CD14-positive monocyte (primary cell): Measurements from ENCODE around the gene ZNRF1. TPM values are rescaled to one million over a fixed set of nuclear protein-coding genes. Genes with fewer than 3 reads are reported as not detected.
A peak's percentile ranks its signal among the peaks of the same experiment; 100 is the strongest.

Source experiments
- DNase-seq, 3 donors: peaks; one replicate each; pipeline ENCODE4 v3.0.0-alpha.2; 2011 to 2022
- H2AFZ ChIP-seq: 2 replicates; pipeline ENCODE4 v1.6.0; 2012; ENCODE audit warnings: mild to moderate bottlenecking, low read depth, low read length, inconsistent platforms; ENCODE audit not compliant: insufficient read depth, poor library complexity, severe bottlenecking
- H3K27ac ChIP-seq, 2 donors: 1 replicate in 1 of 2; 2 replicates in 1 of 2; pipeline ENCODE4 v1.5.1; 2012 to 2013; ENCODE audit warnings: low read length in 2 of 2, control low read depth in 1 of 2, inconsistent platforms in 1 of 2, low read depth in 1 of 2, mild to moderate bottlenecking in 1 of 2
- H3K27me3 ChIP-seq, 2 donors: one replicate each; pipeline versions ENCODE4 v1.6.0 to v1.6.1; 2011 to 2013; ENCODE audit warnings: low read length in 2 of 2; ENCODE audit not compliant: control insufficient read depth in 2 of 2, insufficient read depth in 2 of 2
- H3K36me3 ChIP-seq, 2 donors: replicated peaks in 1 of 2; 1 replicate in 1 of 2; 2 replicates in 1 of 2; pipeline versions ENCODE4 v1.5.1 to v1.6.1; 2012 to 2013; ENCODE audit warnings: low read length in 2 of 2, control low read depth in 1 of 2, inconsistent platforms in 1 of 2, mild to moderate bottlenecking in 1 of 2; ENCODE audit not compliant: insufficient read depth in 2 of 2, control insufficient read depth in 1 of 2
- H3K4me1 ChIP-seq, 2 donors: 1 replicate in 1 of 2; 2 replicates in 1 of 2; pipeline versions ENCODE4 v1.5.1 to v1.6.1; 2012 to 2013; ENCODE audit warnings: low read length in 2 of 2, control low read depth in 1 of 2, inconsistent platforms in 1 of 2, mild to moderate bottlenecking in 1 of 2, moderate library complexity in 1 of 2; ENCODE audit not compliant: insufficient read depth in 2 of 2, control insufficient read depth in 1 of 2
- H3K4me2 ChIP-seq: replicated peaks from 2 replicates; pipeline ENCODE3; 2012; ENCODE audit warnings: low read length, moderate library complexity, mild to moderate bottlenecking; ENCODE audit not compliant: poor library complexity, severe bottlenecking; ENCODE audit errors: extremely low read depth
- H3K4me3 ChIP-seq, 3 experiments: fragments of 200-600 bp in 1 of 3; sonication (generic) in 1 of 3; replicated peaks in 1 of 3; 1 replicate in 2 of 3; 2 replicates in 1 of 3; pipeline ENCODE4 v1.5.1; 2011 to 2013; ENCODE audit warnings: low read length in 3 of 3, mild to moderate bottlenecking in 3 of 3, control low read depth in 2 of 3, low read depth in 2 of 3, inconsistent platforms in 1 of 3, moderate library complexity in 1 of 3
- H3K79me2 ChIP-seq: 2 replicates; pipeline ENCODE4 v1.6.0; 2012; ENCODE audit warnings: mild to moderate bottlenecking, control low read depth, inconsistent platforms, low read length, moderate library complexity; ENCODE audit not compliant: insufficient read depth
- H3K9ac ChIP-seq: 2 replicates; pipeline ENCODE4 v1.6.0; 2017; ENCODE audit warnings: low read length, mild to moderate bottlenecking; ENCODE audit not compliant: insufficient read depth, poor library complexity, severe bottlenecking
- H3K9me3 ChIP-seq, 2 donors: replicated peaks in 1 of 2; 1 replicate in 1 of 2; 2 replicates in 1 of 2; pipeline versions ENCODE4 v1.5.1 to v1.6.1; 2012 to 2013; ENCODE audit warnings: low read length in 2 of 2, control low read depth in 1 of 2; ENCODE audit not compliant: control insufficient read depth in 1 of 2, insufficient read depth in 1 of 2
- H4K20me1 ChIP-seq: 2 replicates; pipeline ENCODE4 v1.6.0; 2012; ENCODE audit warnings: mild to moderate bottlenecking, low read length, control low read depth, moderate library complexity; ENCODE audit not compliant: insufficient read depth
- H3K27ac Mint-ChIP-seq, 7 donors: one replicate each; pipeline ENCODE4 v1.8.0; 2020; ENCODE audit warnings: mild to moderate bottlenecking in 7 of 7, mixed read lengths in 7 of 7, moderate library complexity in 6 of 7, inconsistent platforms in 2 of 7
- H3K27me3 Mint-ChIP-seq, 3 donors: one replicate each; pipeline ENCODE4 v1.8.0; 2021 to 2022; ENCODE audit warnings: low read depth in 3 of 3, mild to moderate bottlenecking in 3 of 3, mixed read lengths in 3 of 3, moderate library complexity in 3 of 3, inconsistent platforms in 1 of 3
- H3K36me3 Mint-ChIP-seq, 2 donors: one replicate each; pipeline ENCODE4 v1.8.0; 2020; ENCODE audit warnings: mixed read lengths in 2 of 2, inconsistent platforms in 1 of 2, mild to moderate bottlenecking in 1 of 2
- H3K4me1 Mint-ChIP-seq: one replicate; pipeline ENCODE4 v1.8.0; 2020; ENCODE audit warnings: mild to moderate bottlenecking, mixed read lengths
- H3K4me3 Mint-ChIP-seq, 2 donors: one replicate each; pipeline ENCODE4 v1.8.0; 2020; ENCODE audit warnings: mild to moderate bottlenecking in 2 of 2, mixed read lengths in 2 of 2, moderate library complexity in 1 of 2
- H3K9me3 Mint-ChIP-seq, 7 donors: one replicate each; pipeline ENCODE4 v1.8.0; 2020 to 2022; ENCODE audit warnings: mixed read lengths in 7 of 7, mild to moderate bottlenecking in 6 of 7, moderate library complexity in 6 of 7, inconsistent platforms in 2 of 7
- CTCF ChIP-seq: fragments of 200-600 bp; IDR thresholded peaks from one replicate; pipeline ENCODE4 v1.8.0; 2022; ENCODE audit warnings: antibody characterized with exemption, mild to moderate bottlenecking
- WGBS: methylation state at CpG from one replicate; pipeline ENCODE4 v1.1.5; 2013; ENCODE audit warnings: missing lambda C conversion rate; ENCODE audit not compliant: insufficient coverage; 5-methylcytosine and 5-hydroxymethylcytosine counted together
- intact Hi-C, 2 donors: fragments of 100-400 bp; cut with micrococcal nuclease; formaldehyde crosslinking; loops; one replicate each; pipeline versions ENCODE4 v1.15.0 to v1.15.1; 2023
- polyA plus RNA-seq, 3 donors: library from polyadenylated mRNA; depleted of rRNA in 1 of 3; unstranded in 2 of 3; stranded (reverse) in 1 of 3; fragments of 300-500 nt in 2 of 3; fragments of >200 nt in 1 of 3; fragmentation: Illumina TruSeq in 2 of 3; gene quantifications; 1 replicate in 2 of 3; 2 replicates in 1 of 3; pipeline ENCODE4 v1.2.3, GENCODE V29; 2012 to 2021

The ZNRF1 gene
- polyA plus RNA-seq, 3 donors: 1.9 to 5.3 (median 4.3) TPM

GRCh38 chr16:75032655-75033054 is 33.8 kb downstream of the ZNRF1 start:
- Histone ChIP-seq H3K27me3 (no peaks in the 10 kb centered on the region), H3K79me2 (peaks cover 72% of the 10 kb centered on the region), H3K27ac (no peak overlapping the region), H4K20me1 (no peaks in the 10 kb centered on the region), H3K9ac (no peak overlapping the region), H3K36me3 (no peaks in the 10 kb centered on the region), H3K4me3 (no peak overlapping the region), H3K9me3 (peaks cover 0 to 4% of the 10 kb centered on the region in 2 donors), H3K4me1 (peaks cover 12 to 17% of the 10 kb centered on the region in 2 donors), H2AFZ (no peak overlapping the region), H3K4me2 (no peak overlapping the region)
- peaks cover 0 to 2% of the 10 kb centered on the region in 2 donors for H3K36me3 Mint-ChIP-seq
- H3K27ac Mint-ChIP-seq: peak overlapping the region in 1 of 7 donors; percentile 5
- no peak for DNase-seq
- H3K9me3 Mint-ChIP-seq: peaks cover 0 to 7% (median 3%) of the 10 kb centered on the region in 7 donors
- TF ChIP-seq CTCF: no peak
- no peak overlapping the region for H3K4me3 Mint-ChIP-seq
- peaks cover 0 to 2% (median 0%) of the 10 kb centered on the region in 3 donors for H3K27me3 Mint-ChIP-seq
- H3K4me1 Mint-ChIP-seq: peaks cover 24% of the 10 kb centered on the region
- intact Hi-C loops: no loop called here

- Mint-ChIP-seq H3K27me3 (no peaks in the 10 kb centered on the region), H3K4me1 (peaks cover 44% of the 10 kb centered on the region), H3K9me3 (peaks cover 2 to 9% (median 6%) of the 10 kb centered on the region in 7 donors), H3K4me3 (peak overlapping the region in 1 of 2 donors; percentile 36), H3K36me3 (peaks cover 0 to 3% of the 10 kb centered on the region in 2 donors), H3K27ac (no peak overlapping the region)
- Histone ChIP-seq H3K27me3 (no peaks in the 10 kb centered on the region), H3K27ac (no peak overlapping the region), H3K4me2 (no peak overlapping the region), H2AFZ (no peak overlapping the region), H3K4me3 (no peak overlapping the region), H4K20me1 (no peaks in the 10 kb centered on the region), H3K4me1 (peaks cover 16 to 23% of the 10 kb centered on the region in 2 donors), H3K79me2 (peaks cover 79% of the 10 kb centered on the region), H3K9me3 (peaks cover 0 to 9% of the 10 kb centered on the region in 2 donors), H3K36me3 (no peaks in the 10 kb centered on the region), H3K9ac (no peak overlapping the region)
- no peak for DNase-seq
- 56% methylated on average over 5 of the region's 9 CpGs for WGBS
- intact Hi-C loops: no loop called here
- no peak for TF ChIP-seq CTCF
Observed at GRCh38 chr16:75035410-75035968, 36.7 kb downstream of the ZNRF1 start.
